Fibroblast of lung (primary cell): ENCODE results near the gene XRCC1. TPM values are rescaled to one million over a fixed set of nuclear protein-coding genes. Genes with fewer than 3 reads are reported as not detected.
"Not testable (repeated sequence)": the region's sequence is repeated elsewhere in the genome, so short reads cannot be mapped to it uniquely, and the experiment has no call there.

Experiments used
- DNase-seq, 2 donors: peaks; one replicate each; pipeline versions ENCODE4 v3.0.0 to v3.0.0-alpha.2; 2010; ENCODE audit warnings: low read depth in 2 of 2
- H2AFZ ChIP-seq: 2 replicates; pipeline ENCODE4 v1.5.1; 2012; ENCODE audit warnings: low read length, control low read depth, inconsistent platforms
- H3K27ac ChIP-seq: 2 replicates; pipeline ENCODE4 v1.5.1; 2011; ENCODE audit warnings: low read length, control low read depth; ENCODE audit not compliant: insufficient read depth
- H3K27me3 ChIP-seq: 2 replicates; pipeline ENCODE4 v1.5.1; 2011; ENCODE audit warnings: mild to moderate bottlenecking, low read length; ENCODE audit not compliant: control insufficient read depth, insufficient read depth
- H3K36me3 ChIP-seq: 2 replicates; pipeline ENCODE4 v1.5.1; 2011; ENCODE audit warnings: low read length; ENCODE audit not compliant: control insufficient read depth, insufficient read depth
- H3K4me1 ChIP-seq: 2 replicates; pipeline ENCODE4 v1.5.1; 2011; ENCODE audit warnings: low read length; ENCODE audit not compliant: control insufficient read depth, insufficient read depth; ENCODE audit errors: extremely low read depth
- H3K4me2 ChIP-seq: 2 replicates; pipeline ENCODE4 v1.5.1; 2011; ENCODE audit warnings: low read length, control low read depth; ENCODE audit not compliant: insufficient read depth; ENCODE audit errors: extremely low read depth
- H3K4me3 ChIP-seq, 4 experiments: fragments of 200-600 bp in 1 of 4; sonication (generic) in 1 of 4; replicated peaks in 1 of 4; 2 replicates each; pipeline ENCODE4 v1.5.1; 2011 to 2016; ENCODE audit warnings: low read length in 4 of 4, low read depth in 3 of 4, mild to moderate bottlenecking in 3 of 4, control low read depth in 2 of 4, inconsistent platforms in 1 of 4, mixed read lengths in 1 of 4; ENCODE audit not compliant: insufficient read depth in 1 of 4; ENCODE audit errors: control extremely low read depth in 1 of 4
- H3K79me2 ChIP-seq: 2 replicates; pipeline ENCODE4 v1.5.1; 2012; ENCODE audit warnings: mild to moderate bottlenecking, low read length, inconsistent platforms; ENCODE audit not compliant: control insufficient read depth, insufficient read depth
- H3K9ac ChIP-seq: 2 replicates; pipeline ENCODE4 v1.5.1; 2011; ENCODE audit warnings: mild to moderate bottlenecking, low read length, control low read depth; ENCODE audit not compliant: insufficient read depth
- H3K9me3 ChIP-seq: 2 replicates; pipeline ENCODE4 v1.5.1; 2012; ENCODE audit warnings: low read depth, low read length; ENCODE audit not compliant: control insufficient read depth, insufficient read depth
- H4K20me1 ChIP-seq: 2 replicates; pipeline ENCODE4 v1.5.1; 2011; ENCODE audit warnings: low read length; ENCODE audit not compliant: control insufficient read depth, insufficient read depth; ENCODE audit errors: extremely low read depth
- CTCF ChIP-seq, 2 donors: IDR thresholded peaks in 1 of 2; conservative IDR thresholded peaks in 1 of 2; 1 replicate in 1 of 2; 2 replicates in 1 of 2; pipeline ENCODE4 v1.5.1; 2011 to 2012; ENCODE audit warnings: low read length in 2 of 2, control low read depth in 1 of 2, inconsistent platforms in 1 of 2, low read depth in 1 of 2, mild to moderate bottlenecking in 1 of 2
- EZH2 ChIP-seq: IDR thresholded peaks from 2 replicates; pipeline ENCODE4 v1.5.1; 2012; ENCODE audit warnings: low read length, control low read depth, mild to moderate bottlenecking; ENCODE audit errors: missing control alignments
- polyA plus RNA-seq, 2 donors: library from polyadenylated mRNA; depleted of rRNA in 1 of 2; stranded (reverse) in 1 of 2; unstranded in 1 of 2; fragments of >200 nt; gene quantifications; 2 replicates each; pipeline ENCODE4 v1.2.1, GENCODE V29; 2011 to 2012; ENCODE audit warnings: missing spikeins in 1 of 2
- total RNA-seq: library from RNA; depleted of rRNA; stranded (reverse); fragments of >200 nt; gene quantifications from 2 replicates; pipeline ENCODE4 v1.2.1, GENCODE V29; 2014

XRCC1 gene
- total and polyA plus RNA-seq, 2 donors (not counting 1 experiment from before 2014, with no cell fraction given): 8.6 to 14.5 TPM

- TF ChIP-seq EZH2 (no peak), CTCF (conservative IDR thresholded peaks at IDR 0.05 in 1 of 2, IDR thresholded peaks at IDR 0.05 in 1 of 2; ENCODE audit: low read depth in 1 of 2, low read length in 2 of 2) (no peak)
- H3K9me3 ChIP-seq: no peaks in the 10 kb centered on the region
- no peak overlapping the region for H3K27ac ChIP-seq
- H2AFZ ChIP-seq: no peak overlapping the region
- peaks cover 2% of the 10 kb centered on the region for H3K4me1 ChIP-seq
- no peak overlapping the region for H3K9ac ChIP-seq
- no peak for DNase-seq
- peaks cover 15% of the 10 kb centered on the region for H3K79me2 ChIP-seq
- no peak overlapping the region for H3K4me3 ChIP-seq
- H3K27me3 ChIP-seq: no peaks in the 10 kb centered on the region
- H3K4me2 ChIP-seq: no peak overlapping the region
- peaks cover 17% of the 10 kb centered on the region for H3K36me3 ChIP-seq
- H4K20me1 ChIP-seq: no peaks in the 10 kb centered on the region
Measured at GRCh38 chr19:43589678-43590077, 14.4 kb upstream of the XRCC1 start.

GRCh38 chr19:43589277-43589676, 13.9 kb upstream of the XRCC1 start:
- no peak overlapping the region for H2AFZ ChIP-seq
- no peaks in the 10 kb centered on the region for H3K9me3 ChIP-seq
- peaks cover 12% of the 10 kb centered on the region for H3K79me2 ChIP-seq
- H3K4me2 ChIP-seq: no peak overlapping the region
- H3K27me3 ChIP-seq: no peaks in the 10 kb centered on the region
- peaks cover 17% of the 10 kb centered on the region for H3K36me3 ChIP-seq
- no peak for TF ChIP-seq CTCF (conservative IDR thresholded peaks at IDR 0.05 in 1 of 2, IDR thresholded peaks at IDR 0.05 in 1 of 2; ENCODE audit: low read depth in 1 of 2, low read length in 2 of 2)
- TF ChIP-seq EZH2: no peak
- H4K20me1 ChIP-seq: no peaks in the 10 kb centered on the region
- H3K4me1 ChIP-seq: peaks cover 2% of the 10 kb centered on the region
- DNase-seq: no peak
- H3K4me3 ChIP-seq: no peak overlapping the region
- H3K9ac ChIP-seq: no peak overlapping the region
- H3K27ac ChIP-seq: no peak overlapping the region

DNA sequence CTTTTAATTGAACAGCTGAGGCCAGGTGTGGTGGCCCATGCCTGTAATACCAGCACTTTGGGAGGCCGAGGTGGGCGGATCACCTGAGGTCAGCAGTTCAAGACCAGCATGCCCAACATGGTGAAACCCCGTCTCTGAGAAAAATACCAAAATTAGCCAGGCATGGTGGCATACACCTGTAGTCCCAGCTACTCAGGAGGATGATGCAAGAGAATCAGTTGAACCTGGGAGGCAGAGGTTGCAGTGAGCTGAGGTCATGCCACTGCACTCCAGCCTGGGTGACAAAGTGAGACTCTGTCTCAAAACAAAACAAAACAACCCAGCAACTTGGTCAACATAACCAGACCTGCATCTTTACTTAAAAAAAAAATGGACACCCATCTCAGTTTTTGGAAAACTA, 11.7 kb upstream of the XRCC1 start:
- H3K27me3 ChIP-seq, H3K4me2 ChIP-seq, H3K9me3 ChIP-seq, H4K20me1 ChIP-seq, H3K27ac ChIP-seq, H3K79me2 ChIP-seq, H3K9ac ChIP-seq, DNase-seq, H3K4me1 ChIP-seq, H3K36me3 ChIP-seq, H2AFZ ChIP-seq, H3K4me3 ChIP-seq: not testable (repeated sequence)
